CD1c-positive myeloid dendritic cell (primary cell): Measurements from ENCODE around the gene SVIL.
"Not testable (repeated sequence)": the region's sequence is repeated elsewhere in the genome, so short reads cannot be mapped to it uniquely, and the experiment has no call there.

Experiments used
- DNase-seq: peaks from one replicate; pipeline ENCODE4 v3.0.0-alpha.2; 2016; ENCODE audit errors: extremely low spot score

Gene SVIL

DNA sequence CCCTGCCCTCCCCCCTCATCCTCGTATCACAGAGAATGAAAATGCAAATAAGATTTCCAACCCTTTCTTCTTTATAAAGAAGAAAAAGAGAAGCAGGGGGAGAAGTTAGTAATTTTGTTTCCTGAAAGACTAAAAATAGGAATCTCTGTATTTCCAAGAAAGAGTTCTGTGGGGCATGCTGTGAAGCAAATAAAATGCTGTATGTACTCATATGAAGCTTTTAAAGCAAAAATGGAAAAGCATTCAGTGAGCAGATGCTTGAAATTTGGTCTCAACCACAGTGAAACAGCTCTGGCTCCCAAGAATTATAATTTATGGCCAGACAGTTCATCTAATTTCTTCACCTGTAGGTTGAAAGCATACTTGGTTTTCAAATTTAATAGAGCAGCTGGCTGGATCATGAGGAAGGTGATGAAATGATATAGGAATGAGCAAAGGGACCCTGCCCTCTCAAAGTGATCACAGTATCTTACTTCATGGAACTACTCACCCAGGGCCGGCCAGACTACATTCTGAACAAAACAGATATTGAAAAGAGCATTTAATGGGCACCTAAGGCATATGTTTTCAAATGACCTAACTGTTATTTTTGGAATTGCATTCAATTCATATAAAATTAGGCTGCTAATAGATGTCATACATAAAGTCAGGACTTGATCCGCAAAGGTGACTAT lies 31.4 kb downstream of the SVIL start:
- DNase-seq, result no peak

GRCh38 chr10:29600821-29601220 lies 34.0 kb downstream of the SVIL start:
- no peak for DNase-seq

DNA sequence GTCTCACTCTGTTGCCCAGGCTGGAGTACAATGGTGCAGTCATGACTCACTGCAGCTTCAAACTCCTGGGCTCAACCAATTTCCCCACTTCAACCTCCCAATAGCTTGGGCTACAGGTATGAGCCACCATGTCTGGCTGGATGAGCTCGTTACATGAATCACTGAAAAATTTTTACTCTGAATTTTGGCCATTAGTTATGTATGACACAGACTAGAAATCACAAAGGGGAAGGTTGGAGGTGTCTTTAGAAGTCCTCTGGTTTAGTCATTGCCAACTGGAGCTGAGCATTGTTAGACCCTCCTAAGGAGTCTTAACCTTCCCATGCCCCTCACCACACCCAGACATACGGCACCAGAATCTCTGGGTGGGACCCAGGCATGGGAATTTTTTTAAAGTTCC lies 34.7 kb downstream of the SVIL start:
- no peak for DNase-seq

DNA sequence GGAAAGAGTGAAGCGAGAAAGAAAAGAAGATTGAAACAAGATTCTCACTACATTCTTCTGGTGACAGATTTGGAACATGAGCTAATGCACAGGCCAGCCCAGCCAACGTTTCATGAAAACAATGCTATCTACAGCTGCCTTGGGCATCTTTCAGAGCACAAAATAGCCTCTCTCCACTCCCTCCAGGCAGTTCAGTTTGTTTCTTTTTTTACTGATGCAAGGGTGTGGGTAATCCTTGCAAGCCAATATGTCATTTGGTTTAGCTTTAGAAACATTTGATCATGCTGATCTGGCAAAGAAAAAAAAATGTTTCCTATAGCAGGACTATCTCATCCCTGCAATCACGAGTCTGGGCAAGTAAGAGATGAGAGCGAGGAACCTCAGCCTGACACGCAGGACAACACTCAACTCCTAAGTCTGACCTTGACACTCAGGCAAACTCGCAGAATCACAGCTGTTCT lies 35.9 kb downstream of the SVIL start:
- DNase-seq, result no peak

GRCh38 chr10:29596826-29597225 lies 37.9 kb downstream of the SVIL start:
- no peak for DNase-seq

DNA sequence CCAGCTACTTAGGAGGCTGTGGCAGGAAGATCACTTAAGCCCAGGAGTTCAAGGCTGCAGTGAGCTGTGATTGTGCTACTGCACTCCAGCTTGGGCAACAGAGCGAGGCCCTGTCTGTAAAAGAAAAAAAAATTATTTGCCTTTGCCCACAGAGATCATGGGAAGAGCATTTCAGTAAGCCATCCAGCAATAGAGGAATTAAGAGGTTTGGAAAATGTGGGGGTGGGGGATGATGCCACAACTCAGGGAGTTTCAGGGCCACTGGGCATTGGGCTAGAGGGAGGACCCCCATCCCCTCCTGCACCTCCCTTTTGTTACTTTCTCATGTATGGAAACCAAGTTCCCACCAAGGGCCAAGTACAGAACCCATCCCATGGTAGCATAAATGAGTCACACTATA lies 38.4 kb downstream of the SVIL start:
- no peak for DNase-seq

GRCh38 chr10:29595636-29596225 lies 39.0 kb downstream of the SVIL start:
- no peak for DNase-seq

- no peak for DNase-seq
These were observed 39.6 kb downstream of the SVIL start for GRCh38 chr10:29595146-29595545.

DNA sequence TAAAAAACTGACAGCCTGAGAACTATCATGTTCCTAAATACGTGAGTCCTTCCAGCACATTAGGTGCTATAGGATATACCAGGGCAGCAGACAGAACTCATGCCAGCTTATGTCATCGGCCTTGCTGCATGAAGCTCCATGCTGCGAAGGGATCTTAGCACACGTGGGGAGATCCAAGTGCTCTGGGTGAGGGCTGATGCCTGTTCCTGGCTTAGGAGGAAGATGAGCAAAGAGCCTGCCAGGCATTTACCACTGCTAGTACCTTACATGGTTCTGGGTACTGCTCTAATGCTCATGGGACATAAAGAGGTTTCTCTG lies 43.2 kb downstream of the SVIL start:
- DNase-seq, result no peak

DNA sequence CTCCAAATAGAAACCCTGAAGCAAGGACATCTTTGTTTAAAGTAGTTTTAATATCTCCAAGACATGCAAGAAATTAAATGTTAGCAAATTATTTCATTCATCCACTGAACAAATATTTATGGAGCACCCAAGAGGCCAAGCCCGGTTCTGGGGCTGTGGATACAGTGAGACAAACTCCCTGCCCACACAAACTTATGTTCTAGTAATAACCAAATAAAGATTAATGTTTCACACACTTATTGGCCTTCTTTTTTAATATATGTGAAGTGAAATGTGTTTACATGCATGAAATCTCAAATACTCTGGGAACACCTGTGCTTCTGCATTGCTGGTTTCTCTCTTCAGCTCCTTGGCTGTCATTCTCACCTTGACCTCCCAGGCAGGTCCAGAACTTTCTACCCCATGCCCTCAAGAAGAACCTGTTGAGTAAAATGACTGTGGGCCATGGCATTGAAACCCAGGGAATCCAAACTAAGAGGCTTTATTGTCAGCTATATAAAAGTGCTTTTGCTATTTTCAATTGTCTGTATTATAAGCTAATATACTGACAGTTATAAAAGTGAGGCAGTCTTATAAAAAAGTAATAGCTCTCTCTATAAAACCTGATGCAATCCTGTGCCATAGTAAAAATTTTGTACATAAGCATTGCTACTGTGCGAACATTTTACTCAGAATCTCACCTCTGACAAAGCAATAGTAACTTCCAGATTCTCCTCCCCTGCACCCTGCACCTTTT lies 43.7 kb downstream of the SVIL start:
- DNase-seq, result no peak

DNA sequence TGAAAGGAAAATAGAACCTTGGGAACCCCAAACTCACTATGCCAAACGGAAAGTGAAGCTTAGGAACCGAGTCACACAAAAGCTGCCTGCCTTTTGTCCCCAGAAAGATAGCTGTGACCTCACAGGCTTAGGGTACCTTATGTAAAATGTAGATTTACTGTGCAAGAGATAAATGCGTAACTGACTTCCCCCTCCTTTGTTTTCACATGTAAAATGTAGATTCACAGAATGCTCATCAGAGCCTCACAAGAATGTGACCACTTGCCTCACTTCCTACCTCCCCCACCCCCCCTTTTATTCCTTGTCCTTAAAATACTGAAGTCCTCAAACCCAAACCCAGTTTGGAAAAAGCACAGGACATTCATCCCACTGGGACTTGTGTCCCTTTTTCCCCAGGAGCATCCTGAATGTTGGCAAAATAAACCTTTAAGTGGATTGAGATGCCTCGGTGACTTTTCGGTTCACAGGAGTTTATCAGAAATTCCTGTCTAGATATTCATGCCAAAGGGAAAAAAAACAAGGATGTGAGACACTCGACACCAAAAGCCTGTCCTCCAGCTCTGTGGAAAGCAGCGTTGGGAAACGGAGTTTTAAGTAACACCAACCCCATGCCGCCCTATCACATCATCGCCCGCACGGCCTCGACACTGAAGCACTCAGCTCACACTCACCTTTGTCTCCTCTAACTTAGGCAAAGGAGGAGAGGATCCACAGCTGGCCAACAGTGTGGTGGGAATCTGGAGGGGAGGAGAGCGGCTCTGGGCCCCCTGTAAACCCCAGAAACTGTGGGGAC lies 45.9 kb downstream of the SVIL start:
- DNase-seq, result peak; percentile 39

GRCh38 chr10:29587750-29588628 lies 46.8 kb downstream of the SVIL start:
- DNase-seq, result peak; percentile 5

DNA sequence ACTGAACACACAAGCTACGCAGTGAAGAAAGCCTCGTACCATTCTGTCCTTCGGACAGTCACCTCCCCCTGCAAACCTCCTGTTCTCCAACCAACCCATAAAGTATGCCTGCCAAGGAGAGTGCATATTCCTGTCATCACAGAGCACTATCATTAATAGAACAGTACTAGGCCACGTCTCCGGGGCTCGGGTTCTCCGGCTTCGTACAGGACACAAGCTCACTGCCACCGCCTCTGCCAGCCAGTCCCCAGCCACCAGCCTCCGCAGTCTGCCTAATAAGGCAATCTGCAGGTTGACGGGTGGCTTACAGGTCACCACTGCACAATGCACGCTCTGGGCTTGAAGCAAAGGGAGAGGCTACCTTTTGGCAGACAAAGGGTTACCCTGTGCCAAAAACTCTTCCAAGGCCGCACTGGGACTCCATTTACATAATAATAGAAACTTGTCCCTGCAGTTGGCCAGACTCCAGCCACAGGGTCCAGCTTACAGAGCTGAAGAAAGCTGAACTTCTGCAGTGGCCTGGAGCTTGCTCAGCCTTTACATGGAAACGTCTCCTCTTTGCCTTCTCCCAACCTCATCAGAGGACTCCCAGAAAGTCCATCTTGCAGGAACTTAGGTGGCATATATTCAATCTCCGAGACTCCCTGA lies 47.5 kb downstream of the SVIL start:
- not testable (repeated sequence) for DNase-seq

DNA sequence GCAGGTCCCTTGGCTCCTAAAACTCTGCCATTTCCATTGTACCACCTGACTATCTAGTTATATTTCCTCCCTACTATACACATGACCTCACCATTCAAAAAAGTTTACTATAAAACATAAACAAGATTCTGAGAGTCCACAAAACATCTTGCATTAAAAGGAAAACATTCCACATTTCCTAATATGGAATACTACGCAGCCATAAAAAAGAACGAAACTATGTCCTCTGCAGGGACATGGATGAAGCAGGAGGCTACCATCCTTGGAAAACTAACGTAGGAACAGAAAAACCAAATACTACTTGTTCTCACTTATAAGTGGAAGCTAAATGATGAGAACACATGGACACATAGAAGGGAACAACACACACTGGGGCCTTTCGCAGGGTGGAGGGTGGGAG lies 48.3 kb downstream of the SVIL start:
- no peak for DNase-seq

DNA sequence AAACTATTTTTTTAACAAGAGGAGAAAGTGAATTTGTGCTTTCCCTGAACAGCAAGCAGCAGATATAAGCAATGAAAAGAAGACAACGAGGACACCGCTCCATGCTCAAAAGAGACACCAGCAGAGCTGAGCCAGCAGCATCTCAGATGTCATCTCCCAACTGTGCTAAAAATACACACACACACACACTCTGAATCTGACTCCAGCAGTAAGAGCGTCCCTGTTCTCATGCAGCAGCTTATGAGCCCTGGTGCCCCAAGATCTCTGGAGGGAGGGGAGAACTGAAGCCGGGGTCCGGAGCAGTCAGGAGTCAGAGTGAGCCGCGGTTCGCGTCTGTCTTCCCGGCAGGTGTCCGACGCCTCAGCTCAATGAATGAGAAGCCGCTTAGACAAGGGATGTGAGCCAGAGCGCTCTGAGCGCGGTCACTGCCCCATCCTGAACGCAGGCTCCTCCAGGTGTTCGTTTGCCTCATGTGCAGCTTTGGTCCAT lies 49.2 kb downstream of the SVIL start:
- DNase-seq, result no peak

DNA sequence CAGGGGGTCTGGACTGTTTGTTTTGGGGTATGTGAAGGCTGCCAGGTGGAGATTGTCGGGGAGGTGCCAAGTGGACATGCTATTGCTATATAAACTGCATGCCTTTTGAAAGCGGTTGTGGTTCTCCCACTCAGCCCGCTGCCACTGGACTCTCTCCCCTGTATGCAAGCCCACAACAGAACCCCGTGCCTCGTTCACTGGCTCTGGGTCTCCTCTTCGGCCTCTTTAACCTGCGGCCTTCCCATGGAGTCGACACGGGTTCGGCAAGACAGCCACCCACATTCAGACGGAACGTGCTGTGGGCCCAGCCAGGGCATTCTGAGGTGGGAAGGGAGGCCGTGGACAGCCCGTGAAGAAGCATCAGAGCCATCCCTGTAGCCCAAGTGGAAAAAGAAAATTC lies 50.3 kb downstream of the SVIL start:
- DNase-seq, result no peak

GRCh38 chr10:29583674-29584073 lies 51.1 kb downstream of the SVIL start:
- DNase-seq, result no peak

- not testable (repeated sequence) for DNase-seq
These were observed 52.0 kb downstream of the SVIL start for GRCh38 chr10:29582769-29583168.

- no peak for DNase-seq
These were observed 55.3 kb downstream of the SVIL start for GRCh38 chr10:29579455-29579970.

DNA sequence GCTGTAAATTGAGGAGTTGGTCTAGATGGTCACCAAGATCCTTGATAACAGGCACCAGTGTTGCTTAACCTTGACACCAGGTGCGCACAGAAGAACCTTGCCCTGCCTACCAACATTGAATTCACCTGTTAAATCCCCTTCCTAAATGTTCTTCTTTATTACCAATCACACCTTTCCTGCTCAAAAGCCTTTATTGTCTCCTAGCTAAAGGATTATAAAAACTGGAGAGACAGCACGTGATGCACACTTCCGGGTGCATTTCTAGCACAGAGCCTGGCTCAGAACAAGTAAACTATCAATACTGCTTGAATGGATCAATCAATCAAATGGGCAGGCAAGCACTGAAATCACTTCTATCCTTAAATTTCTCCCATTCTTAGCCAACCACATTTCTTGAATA lies 56.3 kb downstream of the SVIL start:
- DNase-seq, result no peak

DNA sequence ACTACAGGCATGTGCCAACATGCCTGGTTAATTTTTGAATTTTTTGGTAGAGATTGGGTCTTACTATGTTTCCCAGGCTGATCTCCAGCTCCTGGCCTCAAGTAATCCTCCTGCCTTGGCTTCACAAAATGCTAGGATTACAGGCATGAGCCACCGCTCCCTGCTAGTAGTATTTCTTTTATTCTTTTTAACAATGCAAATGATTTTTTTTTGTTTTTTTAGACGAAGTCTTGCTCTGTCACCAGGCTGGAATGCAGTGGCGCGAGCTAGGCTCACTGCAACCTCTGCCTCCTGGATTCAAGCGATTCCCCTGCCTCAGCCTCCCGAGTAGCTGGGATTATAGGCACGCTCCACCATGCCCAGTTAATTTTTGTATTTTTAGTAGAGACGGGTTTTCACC lies 58.1 kb downstream of the SVIL start:
- no peak for DNase-seq
